ENCODE results near the gene SLAMF7. TPM values are rescaled to one million over a fixed set of nuclear protein-coding genes. Genes with fewer than 3 reads are reported as not detected.

The SLAMF7 gene
- total RNA-seq, 1 donor from 2014 or later, result 0.08 TPM

DNA sequence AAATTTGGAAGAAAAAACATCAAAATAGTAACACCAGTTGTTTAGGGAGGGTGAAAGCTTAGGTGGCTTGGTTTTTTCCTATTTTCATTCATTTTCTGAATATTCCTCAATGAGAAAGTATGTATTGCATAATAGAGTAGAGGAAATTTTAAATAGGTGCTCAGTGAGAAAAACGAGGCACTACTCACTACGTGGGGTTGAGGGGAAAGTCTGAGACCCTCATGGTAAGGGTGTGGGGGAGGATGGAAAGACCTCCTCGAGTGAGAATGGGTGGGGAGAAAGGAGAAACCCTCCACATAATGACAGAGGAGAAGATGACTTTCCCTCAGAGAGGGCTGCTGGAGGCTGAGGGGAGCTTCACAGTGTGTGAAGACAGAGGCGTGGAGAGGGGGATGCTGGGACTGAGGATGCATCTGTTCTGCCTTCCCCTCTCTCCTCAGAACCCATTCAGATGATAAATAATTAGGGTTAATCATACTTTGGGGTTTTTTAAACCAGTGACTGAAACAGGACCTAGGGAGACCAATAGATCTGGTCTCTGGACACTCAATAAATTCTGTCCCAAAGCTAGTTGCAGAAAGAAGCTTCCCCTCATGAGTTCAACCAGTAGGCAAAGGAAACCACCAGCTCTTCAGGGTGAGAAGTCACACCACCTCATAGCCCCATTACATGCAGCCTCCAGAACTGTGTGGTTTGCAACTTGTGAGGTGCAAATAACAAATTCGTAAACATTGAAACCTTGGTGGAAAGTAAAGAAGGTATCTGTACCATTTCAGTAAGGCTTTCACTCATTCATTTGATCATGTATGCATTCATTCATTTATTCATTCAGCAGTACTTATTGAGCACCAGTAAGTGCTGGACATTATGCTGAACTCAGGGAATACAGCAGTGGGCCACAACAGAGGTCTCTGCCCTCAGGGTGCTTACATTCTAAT lies 17.1 kb downstream of the SLAMF7 start:
- TF ChIP-seq, protein P1, sequence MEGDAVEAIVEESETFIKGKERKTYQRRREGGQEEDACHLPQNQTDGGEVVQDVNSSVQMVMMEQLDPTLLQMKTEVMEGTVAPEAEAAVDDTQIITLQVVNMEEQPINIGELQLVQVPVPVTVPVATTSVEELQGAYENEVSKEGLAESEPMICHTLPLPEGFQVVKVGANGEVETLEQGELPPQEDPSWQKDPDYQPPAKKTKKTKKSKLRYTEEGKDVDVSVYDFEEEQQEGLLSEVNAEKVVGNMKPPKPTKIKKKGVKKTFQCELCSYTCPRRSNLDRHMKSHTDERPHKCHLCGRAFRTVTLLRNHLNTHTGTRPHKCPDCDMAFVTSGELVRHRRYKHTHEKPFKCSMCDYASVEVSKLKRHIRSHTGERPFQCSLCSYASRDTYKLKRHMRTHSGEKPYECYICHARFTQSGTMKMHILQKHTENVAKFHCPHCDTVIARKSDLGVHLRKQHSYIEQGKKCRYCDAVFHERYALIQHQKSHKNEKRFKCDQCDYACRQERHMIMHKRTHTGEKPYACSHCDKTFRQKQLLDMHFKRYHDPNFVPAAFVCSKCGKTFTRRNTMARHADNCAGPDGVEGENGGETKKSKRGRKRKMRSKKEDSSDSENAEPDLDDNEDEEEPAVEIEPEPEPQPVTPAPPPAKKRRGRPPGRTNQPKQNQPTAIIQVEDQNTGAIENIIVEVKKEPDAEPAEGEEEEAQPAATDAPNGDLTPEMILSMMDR (IDR thresholded peaks at IDR 0.05; ENCODE audit: insufficient read depth, low read length, poor library complexity, severe bottlenecking), result no peak
- no peaks in the 10 kb centered on the region for H3K36me3 ChIP-seq (ENCODE audit: control insufficient read depth, insufficient read depth, low read length)
- H3K4me3 ChIP-seq (ENCODE audit: low read depth, low read length), result no peak overlapping the region
- DNase-seq (ENCODE audit: low read depth), result no peak
- H3K27me3 ChIP-seq (ENCODE audit: control insufficient read depth, insufficient read depth, low read length), result no peaks in the 10 kb centered on the region

DNA sequence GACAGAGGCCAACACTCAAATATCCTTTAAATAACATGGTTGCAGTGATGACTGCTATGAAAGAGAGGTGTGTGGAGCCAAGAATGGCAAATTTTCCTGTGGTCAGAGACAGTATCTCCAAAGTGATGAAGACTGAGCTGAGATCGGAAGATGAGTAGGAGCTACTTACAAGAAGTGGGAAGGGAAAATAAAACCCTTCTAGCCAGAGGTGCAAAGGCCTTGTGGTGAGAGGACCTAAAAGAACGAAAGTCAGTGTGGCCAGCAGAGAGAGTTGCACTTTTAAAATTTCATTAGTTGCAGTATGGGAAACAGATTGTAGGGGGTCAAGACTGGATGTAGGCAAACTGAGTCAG lies 17.8 kb downstream of the SLAMF7 start:
- DNase-seq (ENCODE audit: low read depth), result no peak
- H3K36me3 ChIP-seq (ENCODE audit: control insufficient read depth, insufficient read depth, low read length), result no peaks in the 10 kb centered on the region
- no peak overlapping the region for H3K4me3 ChIP-seq (ENCODE audit: low read depth, low read length)
- TF ChIP-seq, protein P1 (IDR thresholded peaks at IDR 0.05; ENCODE audit: insufficient read depth, low read length, poor library complexity, severe bottlenecking), result no peak
- H3K27me3 ChIP-seq (ENCODE audit: control insufficient read depth, insufficient read depth, low read length), result no peaks in the 10 kb centered on the region

DNA sequence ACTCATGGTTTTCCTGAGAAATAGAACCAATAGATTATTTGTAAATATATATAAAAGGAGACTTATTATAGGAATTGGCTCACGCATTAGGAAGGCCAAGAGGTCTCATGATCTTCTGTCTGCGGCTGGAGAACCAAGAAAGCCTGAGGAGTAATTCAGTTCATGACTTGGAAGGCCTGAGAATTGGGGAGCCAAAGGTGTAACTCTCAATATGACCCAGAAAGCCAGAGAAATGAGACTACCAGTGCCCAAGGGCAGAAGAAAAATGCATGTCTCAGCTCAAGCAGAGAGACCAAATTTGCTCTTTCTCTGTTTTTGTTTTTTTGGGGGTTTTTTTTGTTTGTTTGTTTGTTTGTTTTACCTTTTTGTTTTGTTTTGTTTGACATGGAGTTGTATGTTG lies 19.5 kb downstream of the SLAMF7 start:
- no peak for DNase-seq (ENCODE audit: low read depth)
- H3K27me3 ChIP-seq (ENCODE audit: control insufficient read depth, insufficient read depth, low read length), result no peaks in the 10 kb centered on the region
- TF ChIP-seq, protein P1 (IDR thresholded peaks at IDR 0.05; ENCODE audit: insufficient read depth, low read length, poor library complexity, severe bottlenecking), result no peak
- H3K4me3 ChIP-seq (ENCODE audit: low read depth, low read length), result no peak overlapping the region
- no peaks in the 10 kb centered on the region for H3K36me3 ChIP-seq (ENCODE audit: control insufficient read depth, insufficient read depth, low read length)

DNA sequence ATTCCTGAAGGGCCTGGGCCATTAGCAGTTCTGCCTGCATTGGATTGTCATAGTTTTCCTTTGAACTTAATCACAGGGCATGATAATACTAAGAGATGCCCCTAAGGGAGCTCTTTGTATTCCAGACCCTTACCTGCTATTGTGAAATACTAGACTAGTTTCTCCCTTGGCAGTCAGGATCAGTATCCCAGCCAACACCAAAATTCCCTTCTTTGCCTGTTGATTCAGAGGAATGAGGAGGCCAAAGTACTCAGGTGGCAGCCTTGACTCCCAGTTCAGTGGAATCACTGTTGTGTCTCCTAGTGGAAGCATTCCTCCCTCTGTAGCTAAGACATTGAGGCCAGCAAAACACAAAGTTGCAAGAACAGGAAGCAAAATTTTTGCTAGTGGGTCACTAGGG lies 20.7 kb downstream of the SLAMF7 start:
- TF ChIP-seq, protein P1 (IDR thresholded peaks at IDR 0.05; ENCODE audit: insufficient read depth, low read length, poor library complexity, severe bottlenecking), result no peak
- Histone ChIP-seq H3K4me3 (ENCODE audit: low read depth, low read length) (no peak overlapping the region), H3K27me3 (ENCODE audit: control insufficient read depth, insufficient read depth, low read length) (no peaks in the 10 kb centered on the region), H3K36me3 (ENCODE audit: control insufficient read depth, insufficient read depth, low read length) (no peaks in the 10 kb centered on the region)
- no peak for DNase-seq (ENCODE audit: low read depth)

DNA sequence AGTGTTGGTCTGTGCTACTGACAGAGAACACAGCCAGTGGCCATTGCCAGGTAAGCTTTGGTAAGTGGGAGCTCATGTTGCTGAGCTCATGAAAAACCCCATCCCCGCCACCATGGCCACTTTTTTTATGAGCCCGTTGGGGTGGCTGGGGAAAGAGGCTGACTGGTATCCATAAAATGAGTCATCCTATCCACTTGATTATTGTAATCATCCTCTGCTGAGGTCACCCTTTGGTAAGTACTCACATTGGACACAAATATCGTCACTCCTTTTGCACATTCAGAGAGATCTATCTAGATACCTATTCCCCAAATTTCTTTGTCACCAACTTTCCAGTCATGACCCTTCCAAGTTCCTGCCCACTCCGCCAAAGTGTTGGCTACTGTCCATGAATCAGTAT lies 22.0 kb downstream of the SLAMF7 start:
- Histone ChIP-seq H3K27me3 (ENCODE audit: control insufficient read depth, insufficient read depth, low read length) (no peaks in the 10 kb centered on the region), H3K4me3 (ENCODE audit: low read depth, low read length) (no peak overlapping the region), H3K36me3 (ENCODE audit: control insufficient read depth, insufficient read depth, low read length) (no peaks in the 10 kb centered on the region)
- no peak for DNase-seq (ENCODE audit: low read depth)
- TF ChIP-seq, protein P1 (IDR thresholded peaks at IDR 0.05; ENCODE audit: insufficient read depth, low read length, poor library complexity, severe bottlenecking), result no peak

DNA sequence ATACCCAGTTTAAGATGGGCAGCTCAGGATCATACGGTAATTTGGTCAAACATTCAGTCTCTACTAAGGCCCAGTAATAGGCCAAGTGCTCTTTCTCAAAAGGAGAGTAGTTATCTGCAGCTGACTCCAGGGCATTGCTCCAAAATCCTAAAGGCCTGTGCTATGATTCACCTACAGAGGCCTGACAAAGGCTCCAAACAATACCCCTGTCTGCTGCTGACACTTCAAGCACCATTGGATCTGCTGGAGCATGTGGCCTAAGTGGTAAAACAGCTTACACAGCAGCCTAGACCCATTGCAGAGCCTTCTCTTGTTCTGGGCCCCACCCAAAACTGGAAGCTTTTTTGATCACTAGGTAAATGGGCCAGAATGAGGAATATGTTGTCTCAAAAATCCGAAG lies 22.8 kb downstream of the SLAMF7 start:
- Histone ChIP-seq H3K36me3 (ENCODE audit: control insufficient read depth, insufficient read depth, low read length) (no peaks in the 10 kb centered on the region), H3K27me3 (ENCODE audit: control insufficient read depth, insufficient read depth, low read length) (no peaks in the 10 kb centered on the region), H3K4me3 (ENCODE audit: low read depth, low read length) (no peak overlapping the region)
- TF ChIP-seq, protein P1 (IDR thresholded peaks at IDR 0.05; ENCODE audit: insufficient read depth, low read length, poor library complexity, severe bottlenecking), result no peak
- DNase-seq (ENCODE audit: low read depth), result no peak

All from kidney epithelial cell (primary cell).